Measurements from ENCODE around the gene SASH3. TPM values are rescaled to one million over a fixed set of nuclear protein-coding genes. Genes with fewer than 3 reads are reported as not detected.

SASH3 gene
- total and polyA plus RNA-seq, 2 donors = 2.6 to 6.4 TPM

GRCh38 chrX:129825746-129826505 is 46.2 kb downstream of the SASH3 start:
- no peak overlapping the region for H3K27ac ChIP-seq (ENCODE audit: low read depth)
- no peak for DNase-seq (ENCODE audit: extremely low spot score)
- WGBS = 70% methylated on average over 4 of the region's 4 CpGs
- no peaks in the 10 kb centered on the region for H3K4me1 ChIP-seq (ENCODE audit: insufficient read depth)
- H3K36me3 ChIP-seq (ENCODE audit: insufficient read depth) = no peaks in the 10 kb centered on the region
- no peak overlapping the region for H3K4me3 ChIP-seq (ENCODE audit: low read depth, low read length)

GRCh38 chrX:129830494-129830893 is 50.7 kb downstream of the SASH3 start:
- Histone ChIP-seq H3K4me1 (ENCODE audit: insufficient read depth) (no peaks in the 10 kb centered on the region), H3K36me3 (ENCODE audit: insufficient read depth) (no peaks in the 10 kb centered on the region), H3K27ac (ENCODE audit: low read depth) (no peak overlapping the region), H3K4me3 (ENCODE audit: low read depth, low read length) (no peak overlapping the region)
- DNase-seq (ENCODE audit: extremely low spot score) = no peak
- WGBS = 72% methylated on average over 4 of the region's 4 CpGs

- DNase-seq (ENCODE audit: extremely low spot score) = no peak
- H3K27ac ChIP-seq (ENCODE audit: low read depth) = no peak overlapping the region
- no peak overlapping the region for H3K4me3 ChIP-seq (ENCODE audit: low read depth, low read length)
- no peaks in the 10 kb centered on the region for H3K36me3 ChIP-seq (ENCODE audit: insufficient read depth)
- WGBS = 77% methylated on average over 8 of the region's 8 CpGs
- no peaks in the 10 kb centered on the region for H3K4me1 ChIP-seq (ENCODE audit: insufficient read depth)
Observed at GRCh38 chrX:129831091-129831885, 51.5 kb downstream of the SASH3 start.

GRCh38 chrX:129833153-129833990 is 53.6 kb downstream of the SASH3 start:
- 87% methylated on average over 5 of the region's 5 CpGs for WGBS
- Histone ChIP-seq H3K4me1 (ENCODE audit: insufficient read depth) (no peaks in the 10 kb centered on the region), H3K4me3 (ENCODE audit: low read depth, low read length) (no peak overlapping the region), H3K36me3 (ENCODE audit: insufficient read depth) (no peaks in the 10 kb centered on the region), H3K27ac (ENCODE audit: low read depth) (no peak overlapping the region)
- DNase-seq (ENCODE audit: extremely low spot score) = no peak

GRCh38 chrX:129836827-129837226 is 57.1 kb downstream of the SASH3 start:
- Histone ChIP-seq H3K4me1 (ENCODE audit: insufficient read depth) (no peaks in the 10 kb centered on the region), H3K36me3 (ENCODE audit: insufficient read depth) (peaks cover 2% of the 10 kb centered on the region), H3K4me3 (ENCODE audit: low read depth, low read length) (no peak overlapping the region), H3K27ac (ENCODE audit: low read depth) (no peak overlapping the region)
- no peak for DNase-seq (ENCODE audit: extremely low spot score)
- 88% methylated on average over 3 of the region's 3 CpGs for WGBS

GRCh38 chrX:129840344-129840743 is 60.6 kb downstream of the SASH3 start:
- DNase-seq (ENCODE audit: extremely low spot score) = no peak
- H3K4me3 ChIP-seq (ENCODE audit: low read depth, low read length) = no peak overlapping the region
- H3K36me3 ChIP-seq (ENCODE audit: insufficient read depth) = peaks cover 2% of the 10 kb centered on the region
- no peaks in the 10 kb centered on the region for H3K4me1 ChIP-seq (ENCODE audit: insufficient read depth)
- H3K27ac ChIP-seq (ENCODE audit: low read depth) = no peak overlapping the region
- WGBS = 44% methylated on average over 5 of the region's 5 CpGs

DNA sequence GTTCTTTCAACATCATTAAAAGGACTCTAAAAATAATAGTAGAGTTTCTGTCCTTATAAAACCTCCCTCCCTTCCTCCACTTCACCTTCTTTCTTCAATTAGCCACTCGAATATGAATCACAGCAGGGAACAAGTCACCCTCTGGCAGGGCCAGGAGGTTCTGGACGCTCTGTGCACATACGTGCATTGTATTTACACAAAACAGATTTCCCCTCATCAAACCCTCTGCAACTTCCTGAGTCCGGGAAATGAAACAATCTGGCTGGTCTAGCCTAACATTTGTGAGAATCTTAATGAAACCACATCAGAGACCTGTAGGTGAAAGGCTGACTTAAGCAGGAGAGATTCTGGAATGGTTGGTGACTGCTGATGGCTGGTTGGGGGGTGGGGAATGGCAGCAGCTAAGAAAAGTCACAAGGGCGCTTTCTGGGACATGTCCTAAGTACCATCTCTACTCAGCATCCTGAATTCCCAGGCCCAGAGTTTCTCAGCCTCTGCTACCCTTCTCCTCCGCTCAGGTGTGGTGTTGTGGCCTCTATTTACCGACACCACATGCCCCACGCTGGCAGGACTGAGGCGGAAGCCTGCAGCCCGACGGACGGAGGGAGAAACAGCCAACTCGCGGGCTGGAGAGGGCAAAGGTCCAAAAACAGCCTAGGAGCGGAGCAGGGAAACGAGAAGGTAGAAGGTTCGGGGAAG is 62.9 kb downstream of the SASH3 start:
- DNase-seq (ENCODE audit: extremely low spot score) = no peak
- peak overlapping the region; percentile 16 for H3K27ac ChIP-seq (ENCODE audit: low read depth)
- WGBS = 9% methylated on average over 17 of the region's 17 CpGs
- no peaks in the 10 kb centered on the region for H3K4me1 ChIP-seq (ENCODE audit: insufficient read depth)
- peaks cover 2% of the 10 kb centered on the region for H3K36me3 ChIP-seq (ENCODE audit: insufficient read depth)
- H3K4me3 ChIP-seq (ENCODE audit: low read depth, low read length) = peak overlapping the region; percentile 79

GRCh38 chrX:129843209-129843458 is 63.4 kb downstream of the SASH3 start:
- no peak for DNase-seq (ENCODE audit: extremely low spot score)
- WGBS = 0% methylated on average over 21 of the region's 23 CpGs

GRCh38 chrX:129843459-129844306 is 63.9 kb downstream of the SASH3 start, which contains the start of gene ZDHHC9:
TSS of gene ZDHHC9 (minus strand) at chrX:129843886. CDS start at chrX:129841945, 1,941 bp downstream.
- Histone ChIP-seq H3K27ac (ENCODE audit: low read depth) (peak within 1 kb of the TSS; percentile 54), H3K4me3 (ENCODE audit: low read depth, low read length) (peak within 1 kb of the TSS; percentile 79), H3K4me1 (ENCODE audit: insufficient read depth) (no peaks in the 10 kb centered on the region), H3K36me3 (ENCODE audit: insufficient read depth) (peaks cover 2% of the 10 kb centered on the region)
- peak; percentile 64 for DNase-seq (ENCODE audit: extremely low spot score)
- under 1% methylated on average over 64 of the region's 72 CpGs for WGBS

More at GRCh38 chrX:129843209-129843458, 63.4 kb downstream of the SASH3 start:
- H3K27ac ChIP-seq (ENCODE audit: low read depth) = peak overlapping the region; percentile 16
- H3K4me3 ChIP-seq (ENCODE audit: low read depth, low read length) = peak overlapping the region; percentile 79
- H3K36me3 ChIP-seq (ENCODE audit: insufficient read depth) = peaks cover 2% of the 10 kb centered on the region
- no peaks in the 10 kb centered on the region for H3K4me1 ChIP-seq (ENCODE audit: insufficient read depth)

Small RNA genes within 50 kb of the gene (small RNA-seq; reads per million reads assigned to genes)
- gene RF00017 = not detected

Other genes starting within 250 kb of the SASH3 start
- 23.4 TPM for gene OCRL, start 239.7 kb upstream of the SASH3 start, total RNA-seq
- gene OCRL, start 239.7 kb upstream of the SASH3 start, polyA plus RNA-seq = 25.7 TPM
- 1.8 TPM for gene APLN, start 125.0 kb upstream of the SASH3 start, total RNA-seq
- gene APLN, start 125.0 kb upstream of the SASH3 start, polyA plus RNA-seq = 1.0 TPM
- 4.7 TPM for gene XPNPEP2, start 41.0 kb upstream of the SASH3 start, total RNA-seq
- gene XPNPEP2, start 41.0 kb upstream of the SASH3 start, polyA plus RNA-seq = 9.9 TPM
- 25.2 TPM for gene ZDHHC9, start 63.9 kb downstream of the SASH3 start, total RNA-seq
- 22.8 TPM for gene ZDHHC9, start 63.9 kb downstream of the SASH3 start, polyA plus RNA-seq
- gene UTP14A, start 126.2 kb downstream of the SASH3 start, total RNA-seq = 11.0 TPM
- 13.9 TPM for gene UTP14A, start 126.2 kb downstream of the SASH3 start, polyA plus RNA-seq
- gene BCORL1, start 202.7 kb downstream of the SASH3 start, total RNA-seq = 4.5 TPM
- 9.4 TPM for gene BCORL1, start 202.7 kb downstream of the SASH3 start, polyA plus RNA-seq

Data from urinary bladder (tissue), 4 donors.